HTERT RPE-1 (cell line): ENCODE data around the gene TMEM255B.
"Not testable (repeated sequence)": the region's sequence is repeated elsewhere in the genome, so short reads cannot be mapped to it uniquely, and the experiment has no call there.

ENCODE experiments used
- in situ Hi-C: fragments of 300-500 bp; cut with MboI; formaldehyde crosslinking; loops from 4 replicates; pipeline ENCODE4 v1.14.3; 2020; ENCODE audit warnings: low sequenced_read_pairs

TMEM255B gene

DNA sequence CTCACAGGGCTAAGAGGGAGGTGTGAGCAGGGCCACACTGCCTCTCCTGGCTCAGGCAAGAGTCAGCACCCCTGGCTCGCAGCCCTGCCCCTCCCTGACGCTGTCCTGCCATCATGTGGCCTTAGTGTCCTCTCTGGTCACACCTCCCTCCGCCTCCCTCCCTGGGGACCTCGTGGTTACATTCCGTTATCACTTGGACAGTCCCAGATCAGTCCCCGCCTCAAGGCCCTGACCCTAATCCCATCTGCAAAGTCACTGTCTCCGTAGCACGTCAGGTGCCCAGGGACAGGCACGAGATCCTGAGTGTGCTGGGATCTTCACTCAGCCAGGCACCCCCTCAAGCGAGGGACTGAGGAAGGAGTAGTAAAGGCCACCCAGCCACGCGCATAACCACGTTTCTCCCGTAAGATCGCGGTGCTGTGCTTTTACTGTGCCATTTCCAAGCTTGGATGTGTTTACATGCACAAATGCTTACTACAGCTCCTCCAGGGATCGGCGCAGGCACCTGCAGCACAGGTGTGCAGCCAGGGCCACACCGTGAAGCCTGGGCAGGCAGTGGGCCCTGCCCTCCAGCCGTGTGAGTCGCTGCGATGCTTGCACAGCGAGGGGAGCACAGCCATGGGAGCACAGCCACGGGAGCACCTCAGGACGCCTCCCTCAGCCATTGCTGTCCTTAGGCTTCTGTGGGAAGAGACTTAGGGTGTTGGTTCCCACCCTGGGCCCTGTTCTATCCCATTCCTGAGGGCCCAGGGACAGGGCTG, 10.7 kb upstream of the TMEM255B start:
- in situ Hi-C loops: no loop called here

DNA sequence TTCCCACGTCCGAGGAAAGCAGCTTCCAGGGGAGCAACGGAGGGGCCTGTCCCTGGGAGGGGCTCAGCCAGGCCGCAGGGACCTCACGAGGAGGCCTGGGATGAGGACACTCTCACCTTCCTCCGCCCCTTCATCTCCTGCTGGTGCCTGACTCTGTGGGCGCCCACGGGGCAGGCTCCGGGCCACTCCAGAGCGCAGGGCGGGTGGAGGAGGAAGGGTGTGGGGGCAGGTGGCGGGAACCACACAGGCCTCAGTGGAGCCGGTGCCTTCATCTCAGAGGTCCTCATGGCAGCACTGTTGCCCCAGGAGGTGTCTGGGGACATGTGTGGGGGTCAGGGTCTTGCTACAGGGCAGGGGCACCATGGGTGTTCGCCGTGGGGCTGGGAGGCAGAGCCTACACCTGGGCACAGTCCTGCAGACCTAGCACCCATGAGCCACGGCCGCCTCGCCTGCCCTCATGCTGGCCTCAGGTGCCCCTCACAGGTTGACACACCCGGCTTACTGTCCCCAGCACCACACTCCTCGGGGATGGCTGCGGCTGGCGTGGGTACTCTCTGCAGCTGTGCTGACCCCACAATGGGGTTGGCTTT, 10.1 kb upstream of the TMEM255B start:
- in situ Hi-C loops: no loop called here

DNA sequence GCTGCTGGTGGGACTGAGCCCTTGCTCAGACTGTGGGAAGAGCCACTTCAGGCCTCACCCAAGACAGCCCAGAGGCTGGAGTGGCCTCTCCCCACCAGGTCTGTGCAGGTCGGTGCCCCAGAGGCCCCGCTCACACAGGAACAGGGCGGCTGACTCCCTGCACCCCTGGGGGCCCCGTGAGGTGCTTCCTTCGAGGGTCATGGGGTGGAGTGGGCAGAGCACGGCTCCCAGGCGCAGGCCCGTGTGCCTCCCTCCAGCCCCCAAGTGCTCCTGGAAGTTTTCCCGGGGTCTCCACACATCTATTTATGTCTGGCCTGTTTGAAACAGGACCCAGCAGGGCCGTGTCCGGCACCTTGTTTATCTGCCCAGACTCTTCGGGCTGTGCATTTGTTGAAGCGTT, 9.5 kb upstream of the TMEM255B start:
- in situ Hi-C loops: no loop called here

DNA sequence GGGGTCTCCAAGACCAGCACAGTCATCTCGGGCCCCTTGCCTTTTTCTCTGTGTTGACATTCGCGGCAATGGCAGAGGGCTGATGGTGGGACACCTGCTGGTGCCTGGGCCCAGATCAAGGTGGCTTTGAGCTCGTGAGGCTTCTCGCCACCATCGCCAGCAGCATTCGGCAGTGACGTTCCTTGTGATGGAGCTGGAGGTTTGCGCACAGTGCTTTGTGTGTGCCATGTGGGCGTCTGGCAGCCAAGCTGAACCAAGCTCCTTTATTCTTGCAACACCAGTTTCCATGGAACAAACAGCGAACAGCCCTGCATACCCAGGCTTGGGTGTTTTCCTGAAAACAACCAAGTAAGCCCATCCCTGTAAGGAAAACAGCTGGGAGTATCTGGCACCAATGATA, 9.1 kb upstream of the TMEM255B start:
- in situ Hi-C loops: no loop called here

DNA sequence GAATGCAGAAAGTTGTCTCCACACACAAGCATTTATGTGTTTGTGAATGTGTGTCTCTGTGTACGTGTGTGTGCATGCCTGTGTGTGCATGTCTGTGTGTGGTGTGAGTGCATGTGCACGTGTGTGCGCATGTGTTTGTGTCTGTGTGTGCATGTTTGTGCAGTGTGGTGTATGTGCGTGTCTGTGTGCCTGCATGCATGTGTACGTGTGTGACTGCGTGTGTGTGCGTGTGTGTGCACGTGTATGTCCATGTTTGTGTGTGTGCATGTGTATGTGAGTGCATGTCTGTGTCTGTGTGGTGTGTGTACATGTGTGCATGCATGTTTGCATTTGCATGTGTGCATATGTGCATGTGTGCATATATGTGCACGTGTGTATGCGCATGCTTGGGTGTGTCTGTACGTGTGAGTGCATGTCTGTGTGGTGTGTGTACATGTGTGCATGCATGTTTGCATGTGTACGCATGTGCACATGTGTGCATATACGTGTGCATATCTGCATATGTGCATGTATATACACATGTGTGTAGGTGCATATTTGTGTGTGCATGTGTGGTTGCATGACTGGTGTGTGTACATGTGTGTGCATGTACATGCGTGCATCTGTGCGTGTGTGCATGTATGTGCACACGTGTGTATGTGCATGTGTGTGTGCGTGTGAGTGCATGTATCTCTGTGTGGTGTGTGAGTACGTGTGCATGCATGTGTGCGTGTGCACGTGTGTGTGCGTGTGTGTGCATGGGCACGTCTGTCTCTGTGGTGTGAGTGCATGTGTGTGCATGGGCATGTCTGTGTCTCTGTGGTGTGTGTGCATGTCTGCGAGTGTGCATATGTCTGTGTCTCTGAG, 8.2 kb upstream of the TMEM255B start:
- in situ Hi-C loops: no loop called here

DNA sequence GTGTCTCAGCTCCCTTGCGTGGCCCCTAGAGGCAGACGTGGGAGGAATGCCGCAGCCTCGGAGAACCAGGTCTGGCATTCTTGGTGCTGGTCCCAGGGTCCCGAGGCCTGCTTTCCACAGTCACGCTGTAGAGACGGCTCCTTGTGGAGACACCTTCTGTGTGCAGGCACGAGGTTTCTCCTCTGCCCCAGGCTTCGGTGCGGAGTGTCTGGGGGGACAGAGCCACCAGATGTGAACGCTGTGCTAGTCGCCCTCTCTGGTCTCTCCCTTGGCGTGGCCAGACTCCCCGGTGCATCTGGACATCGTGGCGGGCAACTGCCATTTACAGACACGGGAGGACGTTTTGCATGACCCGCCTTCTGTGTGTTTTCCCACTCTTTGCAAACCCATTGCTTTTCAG, 7.5 kb upstream of the TMEM255B start:
- in situ Hi-C loops: no loop called here

DNA sequence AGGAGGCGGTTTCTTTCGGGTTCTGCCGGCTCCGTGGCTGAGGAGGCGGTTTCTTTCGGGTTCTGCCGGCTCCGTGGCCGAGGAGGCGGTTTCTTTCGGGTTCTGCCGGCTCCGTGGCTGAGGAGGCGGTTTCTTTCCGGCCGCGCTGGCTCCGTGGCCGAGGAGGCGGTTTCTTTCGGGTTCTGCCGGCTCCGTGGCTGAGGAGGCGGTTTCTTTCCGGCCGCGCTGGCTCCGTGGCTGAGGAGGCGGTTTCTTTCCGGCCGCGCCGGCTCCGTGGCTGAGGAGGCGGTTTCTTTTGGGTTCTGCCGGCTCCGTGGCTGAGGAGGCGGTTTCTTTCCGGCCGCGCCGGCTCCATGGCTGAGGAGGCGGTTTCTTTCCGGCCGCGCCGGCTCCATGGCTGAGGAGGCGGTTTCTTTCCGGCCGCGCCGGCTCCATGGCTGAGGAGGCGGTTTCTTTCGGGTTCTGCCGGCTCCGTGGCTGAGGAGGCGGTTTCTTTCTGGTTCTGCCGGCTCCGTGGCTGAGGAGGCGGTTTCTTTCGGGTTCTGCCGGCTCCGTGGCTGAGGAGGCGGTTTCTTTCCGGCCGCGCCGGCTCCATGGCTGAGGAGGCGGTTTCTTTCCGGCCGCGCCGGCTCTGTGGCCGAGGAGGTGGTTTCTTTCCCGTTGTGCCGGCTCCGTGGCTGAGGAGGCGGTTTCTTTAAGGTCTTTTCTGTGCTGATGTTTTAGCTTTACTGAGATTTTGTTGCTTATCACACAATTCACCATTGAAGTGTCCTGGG, 6.6 kb upstream of the TMEM255B start:
- in situ Hi-C loops: not testable (repeated sequence)

DNA sequence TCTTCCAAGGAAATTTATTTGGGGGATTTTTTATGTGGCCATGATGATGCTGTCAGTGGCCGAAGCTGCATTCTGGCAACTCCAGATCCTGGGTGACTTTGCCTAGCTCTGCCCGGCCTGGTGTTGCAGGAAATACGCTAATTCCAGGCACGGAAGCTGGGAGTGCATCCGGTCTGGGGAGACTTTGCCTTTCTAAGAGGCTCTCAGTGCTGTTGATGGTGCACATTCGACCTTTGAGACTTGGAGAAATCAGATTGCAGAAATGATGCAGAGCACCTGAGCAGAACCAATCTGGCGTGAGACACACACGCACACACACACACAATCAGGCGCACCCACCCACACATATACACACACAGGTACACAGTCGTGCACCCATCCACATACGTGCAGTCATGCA, 5.9 kb upstream of the TMEM255B start:
- in situ Hi-C loops: no loop called here

DNA sequence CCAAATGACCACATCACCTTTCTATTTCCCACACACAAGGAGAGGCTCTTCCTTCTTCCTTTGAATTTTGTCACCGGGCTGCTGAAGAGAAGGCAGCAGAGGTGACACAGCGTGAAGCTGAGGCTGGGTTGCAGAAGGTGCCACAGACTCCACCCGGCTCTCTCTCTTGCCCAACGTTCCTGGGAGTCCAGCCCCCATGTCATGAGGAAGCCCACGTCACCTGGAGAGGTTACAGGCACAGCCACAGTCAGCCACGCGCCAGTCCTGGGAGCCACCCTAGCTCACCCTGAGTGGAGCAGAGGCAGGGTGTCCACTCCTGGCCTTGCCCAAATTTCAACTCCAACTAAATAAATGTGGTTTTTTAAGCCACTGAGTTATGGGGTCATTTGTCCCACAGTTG, 4.8 kb upstream of the TMEM255B start:
- in situ Hi-C loops: no loop called here

DNA sequence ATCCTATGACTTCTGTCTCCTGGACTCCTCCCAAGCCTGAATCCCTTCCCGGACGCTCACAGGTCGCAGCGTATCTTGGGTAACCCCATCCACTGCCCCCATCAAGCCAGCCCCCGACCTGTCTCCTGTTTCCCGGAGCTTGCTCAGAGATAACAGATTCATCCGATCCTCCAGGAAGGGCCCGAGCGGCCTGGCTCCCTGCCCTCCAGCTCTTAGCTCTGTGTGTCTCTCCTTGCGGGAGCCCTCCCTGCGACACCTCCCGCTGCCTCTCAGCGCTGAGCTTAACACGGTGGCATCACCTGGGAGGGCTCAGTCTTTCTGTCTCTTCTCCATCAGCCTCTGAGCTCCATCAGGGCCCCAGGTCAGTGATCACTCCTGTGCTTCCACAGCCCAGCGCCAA, 4.3 kb upstream of the TMEM255B start:
- in situ Hi-C loops: no loop called here

DNA sequence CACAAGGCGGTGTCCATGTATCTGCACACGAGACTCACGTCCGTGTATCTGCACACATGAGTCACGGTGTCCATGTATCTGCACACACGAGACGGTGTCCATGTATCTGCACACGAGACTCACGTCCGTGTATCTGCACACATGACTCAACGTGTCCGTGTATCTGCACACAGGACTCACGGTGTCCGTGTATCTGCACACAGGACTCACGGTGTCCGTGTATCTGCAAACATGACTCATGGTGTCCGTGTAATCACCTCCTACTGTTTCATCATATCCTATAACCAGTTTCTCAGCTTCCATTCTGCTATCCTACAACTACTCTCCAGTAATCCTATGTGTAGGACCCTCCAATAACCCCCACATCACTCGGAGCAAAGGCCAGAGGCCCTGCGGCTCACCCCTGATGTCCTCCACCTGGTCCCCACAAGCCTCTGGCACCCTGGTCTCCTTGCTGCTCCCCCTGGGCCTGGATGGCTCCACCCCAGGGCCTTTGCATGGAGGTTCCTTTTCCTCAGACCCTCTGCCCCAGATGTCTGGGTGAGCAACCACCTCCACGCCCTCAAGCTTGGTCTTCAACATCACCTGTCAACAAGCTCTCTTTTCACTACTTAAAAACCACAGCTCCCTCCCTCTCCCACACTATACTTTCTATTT, 2.5 kb upstream of the TMEM255B start:
- in situ Hi-C loops: no loop called here

DNA sequence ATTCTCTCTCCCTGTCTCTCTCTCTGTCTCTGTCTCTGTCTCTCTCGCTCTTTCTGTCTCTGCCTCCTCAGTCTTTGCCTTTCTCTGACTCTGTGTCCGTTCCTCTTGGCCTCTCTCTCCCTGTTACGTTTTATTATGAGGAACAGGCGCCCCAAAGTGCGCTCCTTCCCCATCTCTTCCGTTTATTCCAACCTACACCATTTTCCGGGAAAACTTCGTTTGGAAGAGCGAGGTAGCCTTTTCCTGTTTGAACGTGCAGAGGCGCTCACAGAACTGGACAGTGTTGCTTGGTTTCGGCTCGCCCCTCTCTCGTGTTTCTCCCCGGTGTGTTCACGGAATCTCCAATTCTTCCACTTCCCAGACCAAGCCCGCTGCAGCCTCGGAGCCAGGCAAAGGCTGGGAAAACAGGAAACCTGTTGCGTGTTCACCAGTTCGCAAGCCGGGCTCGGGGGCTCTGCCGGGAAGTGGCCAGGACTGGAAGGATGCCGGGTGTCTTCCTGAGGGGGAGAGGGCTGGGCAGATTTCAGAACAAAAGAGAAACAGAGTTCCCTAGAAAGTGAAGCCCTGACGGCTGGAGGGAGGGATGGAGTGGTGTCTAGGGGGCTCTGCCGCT, 605 bp downstream of the TMEM255B start:
- in situ Hi-C loops: no loop called here

DNA sequence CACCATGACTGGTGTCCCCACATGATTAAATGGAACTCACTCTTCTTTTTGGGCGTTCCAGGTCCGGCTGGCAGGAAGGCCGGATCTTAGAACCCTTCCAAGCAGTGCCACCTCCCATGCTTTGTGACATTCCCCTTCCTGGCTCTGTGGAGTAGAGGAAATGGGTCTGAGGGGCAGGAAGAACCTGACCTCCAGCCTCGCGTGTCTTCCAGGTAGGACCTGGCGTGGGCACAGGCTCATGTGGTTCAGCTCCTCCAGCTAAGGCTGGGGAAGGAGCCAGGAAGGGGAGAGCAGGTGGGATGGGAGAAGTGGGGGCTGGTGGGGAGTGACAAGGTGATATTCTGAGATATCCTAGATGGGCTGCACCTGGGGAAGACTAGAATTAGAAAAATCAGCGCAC, 2.1 kb downstream of the TMEM255B start:
- in situ Hi-C loops: no loop called here

DNA sequence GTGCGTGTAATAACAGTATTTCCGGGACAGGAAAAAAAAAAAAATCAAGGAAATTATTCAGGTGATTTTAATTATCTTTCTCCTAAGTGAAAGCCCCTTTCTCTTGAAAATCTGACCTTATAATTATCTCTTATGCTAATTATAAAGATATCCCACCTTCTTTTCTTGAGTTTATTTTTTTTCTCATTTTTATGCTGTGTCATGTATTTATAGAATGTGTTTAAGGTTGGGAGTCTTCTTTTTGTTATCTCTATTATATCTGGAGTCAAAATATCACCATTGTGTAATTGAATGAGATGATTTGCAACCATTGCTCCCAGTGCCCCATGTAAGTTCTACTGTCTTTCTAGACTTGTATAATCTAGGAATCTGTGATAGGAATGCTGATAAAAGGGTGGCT, 3.0 kb downstream of the TMEM255B start:
- in situ Hi-C loops: no loop called here

DNA sequence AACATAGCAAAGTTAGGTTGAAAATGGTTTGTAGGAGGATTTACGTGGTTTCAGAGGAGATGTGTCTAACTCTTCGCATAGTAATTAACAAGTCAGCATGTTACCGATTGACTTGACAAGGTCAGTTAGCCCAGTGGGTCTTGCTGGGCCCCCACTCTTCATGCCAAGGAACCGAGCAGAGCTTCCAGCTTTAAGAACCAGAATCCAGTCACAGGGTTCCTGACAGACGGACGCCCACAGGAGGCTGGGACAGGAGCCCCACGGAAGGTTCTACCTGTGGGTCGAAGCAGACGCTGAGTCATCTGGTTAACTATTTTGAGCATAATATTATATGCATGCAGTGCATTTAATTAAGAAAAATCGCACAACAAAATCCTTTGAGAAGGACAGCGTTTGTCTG, 3.5 kb downstream of the TMEM255B start:
- in situ Hi-C loops: no loop called here

DNA sequence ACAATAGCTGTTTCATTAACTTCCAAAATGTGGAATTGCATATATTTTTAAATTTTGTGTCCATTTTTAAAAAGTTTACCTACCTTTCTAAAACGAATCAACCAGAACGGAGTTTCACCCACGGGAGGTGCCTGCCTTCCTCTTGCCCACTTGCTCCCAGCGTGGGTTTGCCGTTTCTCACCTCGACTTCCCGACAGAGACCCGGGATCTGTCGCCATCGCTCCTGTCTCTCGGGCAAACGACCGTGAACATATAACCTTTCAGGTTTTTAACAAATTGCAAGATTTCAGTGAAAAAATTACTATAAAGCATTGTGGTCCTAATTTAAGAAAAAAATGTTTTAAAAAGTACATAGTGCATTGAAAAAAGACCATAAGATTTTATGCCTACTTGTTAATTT, 4.2 kb downstream of the TMEM255B start:
- in situ Hi-C loops: no loop called here

DNA sequence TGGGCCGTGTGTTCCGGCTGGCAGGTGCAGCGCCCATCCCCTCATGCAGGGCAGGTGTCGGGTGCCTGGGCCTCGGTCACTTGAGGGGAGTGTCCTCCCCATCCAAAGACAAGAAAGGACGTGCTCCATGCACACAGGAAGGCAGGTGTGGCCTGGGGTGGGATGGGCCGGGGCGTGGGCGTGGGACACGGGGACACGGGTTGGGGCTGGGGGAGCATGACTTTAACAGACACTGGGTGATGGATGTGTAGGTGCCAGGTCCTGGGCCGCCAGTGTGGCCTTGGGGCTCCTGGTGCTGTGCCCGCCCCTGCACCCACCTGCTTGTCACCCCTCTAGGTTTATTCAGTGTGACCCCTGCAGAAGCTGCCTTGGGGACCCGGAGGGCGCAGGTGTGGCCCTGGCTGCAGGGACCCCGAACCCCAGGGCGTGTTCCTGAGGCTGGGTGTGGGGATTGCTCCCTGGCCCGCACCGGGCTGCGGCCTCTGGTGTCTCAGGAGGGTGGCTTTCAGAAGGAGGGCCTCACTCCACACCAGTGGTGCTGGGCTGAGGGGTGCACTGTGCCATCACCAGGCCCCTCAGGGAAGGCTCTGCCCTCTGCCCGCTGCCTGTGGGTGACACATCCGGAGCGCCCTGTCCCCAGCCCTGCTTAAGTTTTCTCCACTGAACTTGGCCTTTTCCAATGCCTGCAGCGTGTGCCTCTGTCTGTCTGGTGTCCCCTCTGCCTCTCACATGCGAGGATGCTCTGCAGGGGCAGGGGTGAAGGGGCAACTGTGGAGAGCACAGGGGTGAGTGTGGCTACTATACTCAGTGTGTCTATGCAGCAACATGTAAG, 5.2 kb downstream of the TMEM255B start:
- in situ Hi-C loops: no loop called here

DNA sequence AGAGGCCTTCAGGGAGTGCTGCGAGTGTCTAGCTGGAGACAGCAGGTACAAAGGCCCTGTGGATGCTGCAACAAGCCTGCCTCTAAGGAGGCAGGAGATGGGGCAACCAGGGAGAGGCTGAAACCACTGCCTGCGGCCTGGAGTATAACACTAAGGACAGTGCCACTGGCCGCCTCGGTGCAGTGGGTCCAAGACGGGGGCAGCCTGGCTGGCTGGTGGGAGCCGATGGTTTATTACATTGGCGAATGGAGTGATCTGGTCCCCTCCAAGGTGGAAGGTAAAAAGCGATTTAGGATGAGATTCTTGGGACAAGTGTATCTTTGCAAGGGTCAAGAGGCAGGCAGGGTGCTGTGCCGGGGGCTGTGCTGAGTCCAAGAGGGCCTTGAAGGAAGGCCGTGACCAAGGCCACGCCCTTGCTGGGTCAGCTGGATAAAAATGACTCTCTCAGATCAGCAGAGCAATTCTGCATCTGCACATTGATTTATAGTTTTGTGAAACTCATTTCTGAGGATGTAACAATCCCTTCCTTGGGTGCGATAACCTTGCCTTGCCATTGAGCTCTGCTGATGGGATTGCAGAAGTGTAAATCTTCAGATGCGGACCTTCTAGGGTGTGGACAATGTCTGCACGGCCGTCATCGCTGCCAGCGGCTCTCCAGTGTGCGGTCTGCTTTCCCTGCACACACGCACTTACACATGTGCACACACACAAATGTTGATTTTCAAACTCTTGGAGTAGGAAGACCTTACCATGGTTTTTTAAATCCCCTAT, 6.0 kb downstream of the TMEM255B start:
- in situ Hi-C loops: no loop called here

DNA sequence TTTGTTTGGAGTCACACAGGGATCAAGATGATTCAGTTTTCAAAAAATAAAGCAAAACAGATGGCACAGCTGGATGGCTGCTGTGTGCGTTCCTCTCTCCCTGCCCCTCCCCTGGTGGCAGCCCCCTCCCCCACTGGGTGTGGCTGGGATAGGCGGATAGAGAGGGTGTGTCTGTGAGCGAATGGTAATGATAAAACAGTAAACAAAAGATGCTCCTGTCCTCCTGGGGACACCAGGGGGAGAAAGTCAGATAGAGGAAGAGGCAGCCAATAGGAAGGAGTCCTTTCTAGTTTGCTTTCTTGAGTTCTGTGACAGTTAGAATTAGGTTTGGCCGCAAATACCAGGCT, 6.5 kb downstream of the TMEM255B start:
- in situ Hi-C loops: no loop called here
